WTC11 (cell line): ENCODE data around the gene KPNB1. TPM values are rescaled to one million over a fixed set of nuclear protein-coding genes. Genes with fewer than 3 reads are reported as not detected.

Source experiments
- ATAC-seq: fragments of 200-7000 bp; cut with Tn5 transposase; 2 replicates; pipeline ENCODE4 v1.10.0; 2021; ENCODE audit warnings: mild to moderate bottlenecking, moderate library complexity
- CTCF ChIA-PET: fragments of 300-600 bp; sonication (Branson Sonifier 250); formaldehyde crosslinking; loops from one replicate; lab custom pipeline; 2021; ENCODE audit warnings: antibody characterized with exemption; lab: Charles Lee
- POLR2A ChIA-PET: fragments of 350-600 bp; sonication (Branson Sonifier 250); formaldehyde crosslinking; loops from one replicate; lab custom pipeline; 2021; ENCODE audit warnings: antibody characterized with exemption; lab: Charles Lee
- DNase-seq: peaks from one replicate; pipeline ENCODE4 v3.0.0; 2021; ENCODE audit warnings: low spot score
- H3K27ac Mint-ChIP-seq: 2 replicates; pipeline ENCODE4 v1.8.0; 2021; ENCODE audit warnings: mixed read lengths
- H3K27me3 Mint-ChIP-seq: 2 replicates; pipeline ENCODE4 v1.8.0; 2021; ENCODE audit warnings: low read depth, mild to moderate bottlenecking, moderate library complexity, mixed read lengths
- H3K36me3 Mint-ChIP-seq: 2 replicates; pipeline ENCODE4 v1.8.0; 2021; ENCODE audit warnings: mixed read lengths
- H3K4me1 Mint-ChIP-seq: 2 replicates; pipeline ENCODE4 v1.8.0; 2022; ENCODE audit warnings: mixed read lengths
- H3K4me3 Mint-ChIP-seq: 2 replicates; pipeline ENCODE4 v1.8.0; 2021; ENCODE audit warnings: mild to moderate bottlenecking, moderate library complexity, mixed read lengths
- H3K9me3 Mint-ChIP-seq: 2 replicates; pipeline ENCODE4 v1.8.0; 2021; ENCODE audit warnings: mixed read lengths
- E2F5 ChIP-seq: sonication (generic); formaldehyde crosslinking; IDR thresholded peaks from 2 replicates; pipeline ENCODE4 v1.8.1; 2022; ENCODE audit warnings: mild to moderate bottlenecking, moderate library complexity, missing genetic modification reagents
- ETV6 ChIP-seq: sonication (generic); formaldehyde crosslinking; IDR thresholded peaks from 2 replicates; pipeline ENCODE4 v1.8.1; 2022; ENCODE audit warnings: mild to moderate bottlenecking, missing genetic modification reagents
- FOXJ3 ChIP-seq: sonication (generic); formaldehyde crosslinking; IDR thresholded peaks from 2 replicates; pipeline ENCODE4 v1.9.0; 2021; ENCODE audit warnings: missing genetic modification reagents, mild to moderate bottlenecking, borderline replicate concordance
- GABPB1 ChIP-seq: sonication (generic); formaldehyde crosslinking; IDR thresholded peaks from 2 replicates; pipeline ENCODE4 v1.8.1; 2023; ENCODE audit warnings: mild to moderate bottlenecking, missing genetic modification reagents
- JAZF1 ChIP-seq: fragments of 250-450 bp; sonication (Bioruptor Pico); IDR thresholded peaks from 2 replicates; pipeline ENCODE4 v1.9.0; 2021; ENCODE audit warnings: moderate library complexity, mild to moderate bottlenecking, inconsistent platforms
- MLX ChIP-seq: sonication (generic); formaldehyde crosslinking; IDR thresholded peaks from 2 replicates; pipeline ENCODE4 v1.8.1; 2023; ENCODE audit warnings: mild to moderate bottlenecking, missing genetic modification reagents, moderate library complexity
- MXD4 ChIP-seq: fragments of 250-450 bp; sonication (Bioruptor Pico); IDR thresholded peaks from 2 replicates; pipeline ENCODE4 v1.8.0; 2021; ENCODE audit warnings: mild to moderate bottlenecking, moderate library complexity, borderline replicate concordance
- PRDM15 ChIP-seq: sonication (generic); formaldehyde crosslinking; IDR thresholded peaks from 2 replicates; pipeline ENCODE4 v1.8.0; 2022; ENCODE audit warnings: missing genetic modification reagents
- RELA ChIP-seq: sonication (generic); formaldehyde crosslinking; IDR thresholded peaks from 2 replicates; pipeline ENCODE4 v1.8.1; 2022; ENCODE audit warnings: missing genetic modification reagents, mild to moderate bottlenecking, borderline replicate concordance
- SMAD3 ChIP-seq: sonication (generic); formaldehyde crosslinking; IDR thresholded peaks from 2 replicates; pipeline ENCODE4 v1.8.0; 2022; ENCODE audit warnings: missing genetic modification reagents, mild to moderate bottlenecking, borderline replicate concordance
- ZBTB21 ChIP-seq: sonication (generic); formaldehyde crosslinking; IDR thresholded peaks from 2 replicates; pipeline ENCODE4 v1.8.1; 2023; ENCODE audit warnings: mild to moderate bottlenecking, missing genetic modification reagents, borderline replicate concordance
- ZNF138 ChIP-seq: sonication (generic); formaldehyde crosslinking; conservative IDR thresholded peaks from 2 replicates; pipeline ENCODE4 v1.8.1; 2022; ENCODE audit warnings: mild to moderate bottlenecking, moderate library complexity, missing genetic modification reagents
- ZNF219 ChIP-seq: sonication (generic); formaldehyde crosslinking; IDR thresholded peaks from 2 replicates; pipeline ENCODE4 v1.8.0; 2023; ENCODE audit warnings: missing genetic modification reagents, mild to moderate bottlenecking, borderline replicate concordance
- ZNF423 ChIP-seq: fragments of 250-450 bp; sonication (Bioruptor Pico); IDR thresholded peaks from 2 replicates; pipeline ENCODE4 v2.1.2; 2022; ENCODE audit warnings: mild to moderate bottlenecking, moderate library complexity
- ZNF671 ChIP-seq: fragments of 250-450 bp; sonication (Bioruptor Pico); IDR thresholded peaks from 2 replicates; pipeline ENCODE4 v1.8.0; 2021; ENCODE audit warnings: mild to moderate bottlenecking
- total RNA-seq: library from RNA; stranded (reverse); gene quantifications from 3 replicates; pipeline ENCODE4 v1.2.3, GENCODE V29; 2021
- TF ChIP-seq, protein P1 (sequence below): sonication (generic); formaldehyde crosslinking; IDR thresholded peaks from 2 replicates; pipeline ENCODE4 v1.8.1; 2022; ENCODE audit warnings: mild to moderate bottlenecking, missing genetic modification reagents, moderate library complexity, borderline replicate concordance
- TF ChIP-seq, protein P2 (sequence below): sonication (generic); formaldehyde crosslinking; IDR thresholded peaks from 2 replicates; pipeline ENCODE4 v1.8.1; 2023; ENCODE audit warnings: mild to moderate bottlenecking, missing genetic modification reagents
- TF ChIP-seq, protein P3 (sequence below): fragments of 250-450 bp; sonication (Bioruptor Pico); conservative IDR thresholded peaks from 2 replicates; pipeline ENCODE4 v1.9.0; 2021; ENCODE audit warnings: mild to moderate bottlenecking

KPNB1 gene
- total RNA-seq, 1 experiment from 2014 or later, result 506 TPM

DNA sequence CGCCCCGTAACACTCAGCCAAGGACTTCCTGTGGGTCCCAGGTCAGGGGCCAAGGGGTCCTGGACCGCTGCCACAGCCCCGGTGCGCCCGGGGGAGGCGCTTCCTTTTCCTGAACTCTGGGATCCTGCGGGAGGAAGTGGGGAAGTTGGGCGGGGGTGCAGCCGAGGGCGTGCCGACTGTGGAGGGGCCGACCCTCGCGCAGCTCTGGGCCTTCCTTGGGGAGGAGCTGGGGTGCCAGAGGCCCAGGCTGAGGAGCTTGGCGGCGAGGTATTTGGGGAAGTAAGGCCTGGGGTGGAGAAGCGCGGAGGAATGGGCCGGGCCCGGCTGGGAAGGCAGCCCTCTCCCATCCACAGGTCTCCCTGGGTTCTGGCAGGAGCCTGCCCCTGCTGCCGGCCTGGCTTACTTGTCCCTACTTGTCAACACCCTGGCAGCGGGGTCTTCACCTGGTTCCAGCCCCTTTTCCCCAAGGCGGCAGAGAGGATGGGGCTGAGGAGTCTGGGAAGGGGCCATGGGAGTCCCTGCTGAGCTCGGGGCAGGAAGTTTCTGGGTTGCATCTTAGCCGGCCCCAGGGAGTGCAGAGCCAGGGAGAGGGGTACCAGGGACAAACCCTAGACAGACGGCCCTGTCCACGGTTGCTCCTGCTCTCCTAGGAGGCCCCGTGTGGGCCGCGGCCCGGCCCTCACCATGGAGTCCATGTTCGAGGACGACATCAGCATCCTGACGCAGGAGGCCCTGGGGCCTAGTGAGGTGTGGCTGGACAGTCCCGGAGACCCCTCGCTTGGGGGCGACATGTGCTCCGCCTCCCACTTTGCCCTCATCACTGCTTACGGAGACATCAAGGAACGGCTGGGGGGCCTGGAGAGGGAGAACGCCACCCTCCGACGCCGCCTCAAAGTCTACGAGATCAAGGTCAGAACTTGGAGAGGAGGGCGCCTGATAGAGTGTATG, 46.0 kb downstream of the KPNB1 start (continued):
- TF ChIP-seq, protein P1, sequence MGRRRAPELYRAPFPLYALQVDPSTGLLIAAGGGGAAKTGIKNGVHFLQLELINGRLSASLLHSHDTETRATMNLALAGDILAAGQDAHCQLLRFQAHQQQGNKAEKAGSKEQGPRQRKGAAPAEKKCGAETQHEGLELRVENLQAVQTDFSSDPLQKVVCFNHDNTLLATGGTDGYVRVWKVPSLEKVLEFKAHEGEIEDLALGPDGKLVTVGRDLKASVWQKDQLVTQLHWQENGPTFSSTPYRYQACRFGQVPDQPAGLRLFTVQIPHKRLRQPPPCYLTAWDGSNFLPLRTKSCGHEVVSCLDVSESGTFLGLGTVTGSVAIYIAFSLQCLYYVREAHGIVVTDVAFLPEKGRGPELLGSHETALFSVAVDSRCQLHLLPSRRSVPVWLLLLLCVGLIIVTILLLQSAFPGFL (CRISPR knock-in tag), result no peak

DNA sequence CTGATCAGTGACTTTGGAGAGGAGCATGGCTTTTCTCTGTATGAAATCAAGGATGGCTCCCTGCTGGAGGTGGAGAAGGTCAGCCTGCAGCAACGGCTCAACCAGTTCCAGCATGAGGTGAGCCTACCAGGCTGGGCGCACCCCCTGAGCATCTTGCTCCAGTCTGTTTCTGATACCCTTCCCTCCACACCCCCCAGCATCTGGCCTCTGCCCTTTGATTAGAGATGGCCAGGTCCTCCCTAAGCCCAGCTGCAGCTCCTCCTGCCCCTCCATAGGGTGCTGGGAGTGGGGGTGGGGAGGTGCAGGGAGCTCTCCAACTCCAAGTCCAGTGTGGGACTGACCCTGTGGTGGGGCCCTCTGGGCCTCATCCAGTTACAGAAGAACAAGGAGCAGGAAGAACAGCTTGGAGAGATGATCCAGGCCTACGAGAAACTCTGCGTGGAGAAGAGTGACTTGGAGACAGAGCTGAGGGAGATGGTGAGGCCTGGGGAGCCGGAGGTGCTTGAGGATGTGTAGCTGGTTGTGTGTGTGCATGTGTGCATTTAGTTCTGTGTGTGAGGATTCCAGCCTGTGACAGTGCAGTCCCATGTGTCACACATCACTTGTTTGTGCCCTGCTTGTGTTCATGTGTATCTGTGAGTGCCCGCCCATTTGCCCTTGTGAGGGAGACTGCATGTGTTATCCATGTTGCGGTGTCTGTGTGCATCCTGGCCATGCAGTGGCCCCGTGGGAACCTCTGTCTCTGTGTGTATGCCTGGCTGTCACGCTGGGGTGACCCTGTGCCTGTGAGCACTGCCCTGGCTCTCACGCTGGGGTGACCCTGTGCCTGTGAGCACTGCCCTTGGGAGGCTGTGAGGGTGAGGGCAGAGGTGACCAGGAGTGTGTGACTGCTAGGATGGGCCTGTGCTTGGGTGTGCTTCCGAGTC, 47.3 kb downstream of the KPNB1 start:
- 0 out of 2 replicates have a peak overlapping the region, but pooled peaks have one; percentile 6 for H3K4me3 Mint-ChIP-seq
- no peaks in the 10 kb centered on the region for H3K36me3 Mint-ChIP-seq
- no peaks in the 10 kb centered on the region for H3K27me3 Mint-ChIP-seq
- no peak for ATAC-seq
- peaks cover 30% of the 10 kb centered on the region for H3K4me1 Mint-ChIP-seq
- TF ChIP-seq PRDM15, result no peak
- TF ChIP-seq, protein P2, sequence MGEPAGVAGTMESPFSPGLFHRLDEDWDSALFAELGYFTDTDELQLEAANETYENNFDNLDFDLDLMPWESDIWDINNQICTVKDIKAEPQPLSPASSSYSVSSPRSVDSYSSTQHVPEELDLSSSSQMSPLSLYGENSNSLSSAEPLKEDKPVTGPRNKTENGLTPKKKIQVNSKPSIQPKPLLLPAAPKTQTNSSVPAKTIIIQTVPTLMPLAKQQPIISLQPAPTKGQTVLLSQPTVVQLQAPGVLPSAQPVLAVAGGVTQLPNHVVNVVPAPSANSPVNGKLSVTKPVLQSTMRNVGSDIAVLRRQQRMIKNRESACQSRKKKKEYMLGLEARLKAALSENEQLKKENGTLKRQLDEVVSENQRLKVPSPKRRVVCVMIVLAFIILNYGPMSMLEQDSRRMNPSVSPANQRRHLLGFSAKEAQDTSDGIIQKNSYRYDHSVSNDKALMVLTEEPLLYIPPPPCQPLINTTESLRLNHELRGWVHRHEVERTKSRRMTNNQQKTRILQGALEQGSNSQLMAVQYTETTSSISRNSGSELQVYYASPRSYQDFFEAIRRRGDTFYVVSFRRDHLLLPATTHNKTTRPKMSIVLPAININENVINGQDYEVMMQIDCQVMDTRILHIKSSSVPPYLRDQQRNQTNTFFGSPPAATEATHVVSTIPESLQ (CRISPR knock-in tag), result no peak
- no peak for TF ChIP-seq MXD4 (CRISPR knock-in tag)
- TF ChIP-seq MLX (CRISPR knock-in tag), result no peak
- no peak for TF ChIP-seq RELA (CRISPR knock-in tag)
- no peak for TF ChIP-seq JAZF1
- TF ChIP-seq ZNF219, result no peak
- TF ChIP-seq GABPB1 (CRISPR knock-in tag), result no peak
- no peak for TF ChIP-seq ZNF423 (CRISPR knock-in tag)
- POLR2A ChIA-PET, result no interaction called here
- no peak for DNase-seq
- H3K9me3 Mint-ChIP-seq, result no peaks in the 10 kb centered on the region
- CTCF ChIA-PET, result interaction anchor here (1.8 to 5.2 kb wide), 4 partner anchors 9 to 46 kb away, joined by 10 to 37 read pairs (median 20); no protein-coding TSS in a partner anchor
- no peak overlapping the region for H3K27ac Mint-ChIP-seq

- no peak overlapping the region for H3K27ac Mint-ChIP-seq
- DNase-seq (no peak), ATAC-seq (no peak)
- H3K4me3 Mint-ChIP-seq, result no peak overlapping the region
- H3K36me3 Mint-ChIP-seq, result no peaks in the 10 kb centered on the region
- no peaks in the 10 kb centered on the region for H3K27me3 Mint-ChIP-seq
- POLR2A ChIA-PET, result no interaction called here
- peaks cover 20% of the 10 kb centered on the region for H3K4me1 Mint-ChIP-seq
- H3K9me3 Mint-ChIP-seq, result no peaks in the 10 kb centered on the region
- CTCF ChIA-PET, result interaction anchor here (0.6 to 5.2 kb wide), 8 partner anchors 10 to 156 kb away, joined by 3 to 59 read pairs (median 20); partner anchors contain the start of gene TBX21
- TF ChIP-seq SMAD3 (CRISPR knock-in tag), result no peak
- TF ChIP-seq E2F5 (CRISPR knock-in tag), result no peak
- TF ChIP-seq ETV6, result no peak
- TF ChIP-seq, protein P3, sequence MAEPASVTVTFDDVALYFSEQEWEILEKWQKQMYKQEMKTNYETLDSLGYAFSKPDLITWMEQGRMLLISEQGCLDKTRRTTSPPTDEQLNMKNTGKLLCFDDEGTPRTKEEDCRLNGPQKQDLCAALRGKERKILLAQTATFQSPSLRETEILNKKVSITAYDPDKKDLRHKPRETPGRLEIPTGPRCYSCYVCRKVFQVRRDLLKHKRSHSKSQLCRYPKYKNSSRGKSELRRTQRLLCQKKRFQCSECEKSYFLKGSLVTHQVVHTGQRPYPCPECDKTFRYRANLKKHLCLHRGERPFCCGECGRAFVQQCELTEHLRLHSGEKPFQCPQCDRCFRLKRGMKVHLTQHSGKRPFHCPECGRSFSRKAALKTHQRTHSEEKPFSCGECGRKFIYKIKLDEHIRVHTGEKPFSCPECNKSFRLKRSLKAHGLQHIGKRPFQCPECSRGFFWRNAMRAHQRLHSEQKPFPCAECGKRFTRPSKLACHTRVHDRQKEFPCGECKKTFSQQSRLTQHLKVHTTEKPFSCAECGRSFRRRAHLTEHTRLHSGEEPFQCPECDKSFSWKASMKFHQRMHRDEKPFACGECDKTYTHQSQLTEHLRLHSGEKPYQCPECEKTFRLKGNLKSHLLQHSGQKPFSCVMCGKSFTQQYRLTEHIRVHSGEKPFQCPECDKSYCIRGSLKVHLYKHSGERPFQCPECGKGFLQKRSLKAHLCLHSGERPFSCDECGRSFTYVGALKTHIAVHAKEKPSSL, result no peak
- no peak for TF ChIP-seq ZBTB21 (CRISPR knock-in tag)
- TF ChIP-seq FOXJ3 (CRISPR knock-in tag), result no peak
- no peak for TF ChIP-seq ZNF138 (CRISPR knock-in tag)
- no peak for TF ChIP-seq ZNF671
These were observed 48.4 kb downstream of the KPNB1 start for GRCh38 chr17:47697906-47698711.
